Measurements from ENCODE around the gene LDLRAD4. TPM values are rescaled to one million over a fixed set of nuclear protein-coding genes. Genes with fewer than 3 reads are reported as not detected.

LDLRAD4 gene
- total RNA-seq, 2 donors from 2014 or later = 33.1 to 41.2 TPM

DNA sequence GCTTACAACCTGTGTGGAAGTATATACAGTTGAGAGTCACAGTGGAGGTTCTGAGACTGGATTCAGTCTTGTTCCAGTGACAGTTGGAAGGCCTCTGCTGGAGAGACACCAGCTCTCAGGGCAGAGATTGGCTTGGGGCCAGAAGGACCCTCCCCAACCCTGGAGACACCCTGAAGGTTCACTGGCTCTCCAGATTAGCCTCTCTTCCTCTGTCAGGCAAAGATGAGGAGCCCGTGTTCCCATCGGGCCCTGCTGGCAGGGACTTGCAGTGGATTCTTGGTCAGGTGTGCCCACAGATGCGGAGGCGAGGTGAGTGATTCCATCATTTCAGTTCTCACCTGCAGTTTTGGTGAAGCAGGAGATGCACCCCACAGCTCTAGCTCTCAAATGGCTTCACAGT is 429.2 kb downstream of the LDLRAD4 start:
- Histone ChIP-seq H3K4me3 (no peak overlapping the region), H3K27me3 (no peaks in the 10 kb centered on the region), H3K27ac (no peak overlapping the region), H3K36me3 (peaks cover 11% of the 10 kb centered on the region), H3K4me1 (peaks cover 0 to 9% of the 10 kb centered on the region in 2 donors), H3K9me3 (no peaks in the 10 kb centered on the region)
- no peak for DNase-seq (ENCODE audit: low spot score)
- TF ChIP-seq, protein P1, sequence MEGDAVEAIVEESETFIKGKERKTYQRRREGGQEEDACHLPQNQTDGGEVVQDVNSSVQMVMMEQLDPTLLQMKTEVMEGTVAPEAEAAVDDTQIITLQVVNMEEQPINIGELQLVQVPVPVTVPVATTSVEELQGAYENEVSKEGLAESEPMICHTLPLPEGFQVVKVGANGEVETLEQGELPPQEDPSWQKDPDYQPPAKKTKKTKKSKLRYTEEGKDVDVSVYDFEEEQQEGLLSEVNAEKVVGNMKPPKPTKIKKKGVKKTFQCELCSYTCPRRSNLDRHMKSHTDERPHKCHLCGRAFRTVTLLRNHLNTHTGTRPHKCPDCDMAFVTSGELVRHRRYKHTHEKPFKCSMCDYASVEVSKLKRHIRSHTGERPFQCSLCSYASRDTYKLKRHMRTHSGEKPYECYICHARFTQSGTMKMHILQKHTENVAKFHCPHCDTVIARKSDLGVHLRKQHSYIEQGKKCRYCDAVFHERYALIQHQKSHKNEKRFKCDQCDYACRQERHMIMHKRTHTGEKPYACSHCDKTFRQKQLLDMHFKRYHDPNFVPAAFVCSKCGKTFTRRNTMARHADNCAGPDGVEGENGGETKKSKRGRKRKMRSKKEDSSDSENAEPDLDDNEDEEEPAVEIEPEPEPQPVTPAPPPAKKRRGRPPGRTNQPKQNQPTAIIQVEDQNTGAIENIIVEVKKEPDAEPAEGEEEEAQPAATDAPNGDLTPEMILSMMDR (IDR thresholded peaks at IDR 0.05) = no peak

DNA sequence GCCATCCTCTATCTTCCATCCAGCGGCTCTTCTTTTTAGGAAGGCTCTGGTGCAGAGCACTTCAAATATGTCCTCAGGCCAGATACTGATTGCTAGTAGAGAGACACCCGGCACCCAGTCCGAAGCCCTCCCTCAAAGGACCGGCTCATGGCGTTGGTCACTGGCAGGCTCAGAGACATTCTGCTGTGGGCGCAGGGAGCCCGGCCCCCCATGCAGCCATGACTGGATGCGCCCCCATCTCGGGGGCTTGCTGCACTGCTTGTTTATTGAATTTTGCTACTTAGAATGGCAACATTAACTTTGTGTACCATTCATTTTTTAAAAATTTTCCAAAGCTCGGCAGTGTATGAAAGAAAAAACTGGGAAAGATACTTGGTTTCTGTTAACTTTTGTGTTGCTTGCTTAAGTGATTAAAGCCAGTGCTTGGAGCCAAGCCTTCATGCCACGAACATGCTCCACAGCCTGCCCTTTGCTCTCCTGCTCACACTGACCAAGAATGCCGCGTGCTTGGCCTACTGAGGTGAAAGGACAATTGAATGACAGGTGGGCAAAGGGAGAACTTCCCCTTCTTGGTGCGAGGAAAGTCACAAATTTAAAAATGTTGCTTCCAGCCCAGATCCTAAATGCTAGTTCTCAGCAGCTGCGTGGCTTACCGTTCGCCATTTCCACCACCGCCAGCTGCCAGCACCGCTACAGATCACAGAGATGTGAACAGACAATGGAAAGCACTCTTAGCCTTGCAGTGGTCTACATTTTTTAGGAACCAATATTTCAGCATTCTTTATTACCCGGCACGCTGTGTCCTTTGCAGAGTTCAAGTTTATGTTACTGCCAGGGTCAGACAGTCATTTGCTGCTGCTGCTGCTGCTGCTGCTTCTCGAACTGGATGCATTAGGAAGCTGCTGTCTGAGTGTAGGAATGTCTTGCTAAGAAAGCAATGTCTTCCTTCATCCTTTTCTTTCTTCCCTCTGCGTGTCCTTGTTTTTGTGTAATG is 431.1 kb downstream of the LDLRAD4 start:
- no peak for DNase-seq (ENCODE audit: low spot score)
- H3K4me1 ChIP-seq = peaks cover 0 to 8% of the 10 kb centered on the region in 2 donors
- H3K9me3 ChIP-seq = no peaks in the 10 kb centered on the region
- H3K27ac ChIP-seq = no peak overlapping the region
- H3K27me3 ChIP-seq = no peaks in the 10 kb centered on the region
- TF ChIP-seq, protein P1 (IDR thresholded peaks at IDR 0.05) = no peak
- no peak overlapping the region for H3K4me3 ChIP-seq
- H3K36me3 ChIP-seq = peaks cover 11% of the 10 kb centered on the region

DNA sequence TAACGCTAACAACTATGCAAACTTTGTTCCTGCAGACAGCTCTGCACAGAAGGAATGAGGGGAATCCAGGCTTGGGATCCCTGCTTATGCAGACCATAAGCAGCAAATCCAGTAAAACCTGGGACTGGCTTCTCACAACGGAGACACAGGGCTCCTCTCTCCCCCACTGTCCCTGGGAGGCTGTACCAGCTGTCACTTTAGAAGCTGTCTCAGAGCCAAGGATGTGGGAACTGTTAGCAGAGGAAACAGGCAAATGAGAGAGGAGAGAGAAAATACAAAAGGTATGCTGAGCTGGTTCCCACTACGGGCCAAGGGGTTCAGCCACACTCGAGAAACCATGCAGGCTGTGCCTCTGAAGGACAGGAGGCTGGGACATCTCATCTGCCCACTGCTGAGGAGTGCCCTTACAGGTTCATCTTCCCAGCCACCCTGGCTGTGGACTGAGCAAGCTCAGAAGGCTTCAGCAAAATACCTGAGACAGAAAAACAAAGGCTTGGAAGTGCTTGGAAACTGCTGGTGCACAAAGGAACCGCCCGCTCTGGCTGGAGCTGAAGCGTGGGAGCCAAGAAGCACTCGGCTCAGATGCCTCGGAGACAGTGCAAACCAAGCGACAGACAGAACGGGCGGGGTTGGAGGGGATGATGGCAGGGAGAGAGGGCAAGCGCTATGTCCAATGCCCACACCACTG is 435.3 kb downstream of the LDLRAD4 start:
- H3K4me1 ChIP-seq = peaks cover 0 to 10% of the 10 kb centered on the region in 2 donors
- H3K27ac ChIP-seq = no peak overlapping the region
- H3K9me3 ChIP-seq = no peaks in the 10 kb centered on the region
- TF ChIP-seq, protein P1 (IDR thresholded peaks at IDR 0.05) = no peak
- DNase-seq (ENCODE audit: low spot score) = no peak
- H3K36me3 ChIP-seq = no peaks in the 10 kb centered on the region
- H3K27me3 ChIP-seq = no peaks in the 10 kb centered on the region
- H3K4me3 ChIP-seq = no peak overlapping the region

DNA sequence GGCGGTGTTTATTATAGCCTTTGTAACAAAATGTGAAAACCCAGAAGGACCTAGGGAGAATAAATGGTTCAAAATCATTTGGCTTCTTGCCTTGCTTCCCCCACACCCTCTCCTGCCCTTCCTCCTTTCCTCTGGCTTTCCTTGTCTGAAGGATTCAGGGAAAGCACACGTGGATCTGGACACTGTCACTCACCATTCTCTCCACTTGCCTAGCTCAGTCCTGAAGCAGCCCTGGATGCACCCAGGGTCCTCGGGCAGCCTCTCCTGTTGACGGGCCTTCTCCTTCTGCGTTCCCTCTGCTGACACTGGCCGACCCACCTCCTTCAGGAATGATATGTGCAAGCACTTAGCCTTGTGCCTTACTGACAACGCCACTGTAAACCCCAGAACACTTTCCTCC is 439.4 kb downstream of the LDLRAD4 start:
- no peaks in the 10 kb centered on the region for H3K27me3 ChIP-seq
- no peaks in the 10 kb centered on the region for H3K36me3 ChIP-seq
- peaks cover 0 to 38% of the 10 kb centered on the region in 2 donors for H3K4me1 ChIP-seq
- no peaks in the 10 kb centered on the region for H3K9me3 ChIP-seq
- no peak overlapping the region for H3K27ac ChIP-seq
- H3K4me3 ChIP-seq = no peak overlapping the region
- TF ChIP-seq, protein P1 (IDR thresholded peaks at IDR 0.05) = no peak
- no peak for DNase-seq (ENCODE audit: low spot score)

- Histone ChIP-seq H3K27ac (no peak overlapping the region), H3K36me3 (no peaks in the 10 kb centered on the region), H3K4me1 (peaks cover 0 to 37% of the 10 kb centered on the region in 2 donors), H3K27me3 (no peaks in the 10 kb centered on the region), H3K9me3 (no peaks in the 10 kb centered on the region), H3K4me3 (no peak overlapping the region)
- no peak for DNase-seq (ENCODE audit: low spot score)
- TF ChIP-seq, protein P1 (IDR thresholded peaks at IDR 0.05) = no peak
Observed at GRCh38 chr18:13658436-13659204, 440.1 kb downstream of the LDLRAD4 start.
